Measurements from ENCODE around the gene VPS9D1.
A peak's percentile ranks its signal among the peaks of the same experiment; 100 is the strongest.
"Not testable (repeated sequence)": the region's sequence is repeated elsewhere in the genome, so short reads cannot be mapped to it uniquely, and the experiment has no call there.

Gene VPS9D1

DNA sequence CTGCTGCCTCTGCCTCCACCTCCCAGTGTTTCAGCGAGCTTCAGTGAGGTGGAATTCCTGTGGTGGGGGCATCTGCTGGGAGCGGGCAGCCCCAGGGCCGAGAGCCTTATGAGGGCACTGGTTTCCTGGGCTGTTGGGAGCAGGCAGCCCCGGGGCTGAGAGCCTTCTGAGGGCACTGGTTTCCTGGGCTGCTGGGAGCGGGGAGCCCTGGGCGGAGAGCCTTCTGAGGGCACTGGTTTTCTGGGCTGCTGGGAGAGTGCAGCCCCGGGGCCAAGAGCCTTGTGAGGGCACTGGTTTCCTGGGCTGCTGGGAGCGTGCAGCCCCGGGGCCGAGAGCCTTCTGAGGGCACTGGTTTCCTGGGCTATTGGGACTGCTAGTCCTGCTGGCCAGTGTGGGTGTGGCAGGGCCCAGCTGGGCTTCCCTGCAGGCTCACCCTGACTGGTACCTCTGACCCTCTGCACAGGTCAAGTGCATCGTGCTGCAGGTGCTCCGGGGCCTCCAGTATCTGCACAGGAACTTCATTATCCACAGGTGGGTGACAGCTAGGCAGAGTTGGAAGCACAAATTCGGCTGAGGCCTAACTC is 28.6 kb downstream of the VPS9D1 start:
- no peak for DNase-seq

DNA sequence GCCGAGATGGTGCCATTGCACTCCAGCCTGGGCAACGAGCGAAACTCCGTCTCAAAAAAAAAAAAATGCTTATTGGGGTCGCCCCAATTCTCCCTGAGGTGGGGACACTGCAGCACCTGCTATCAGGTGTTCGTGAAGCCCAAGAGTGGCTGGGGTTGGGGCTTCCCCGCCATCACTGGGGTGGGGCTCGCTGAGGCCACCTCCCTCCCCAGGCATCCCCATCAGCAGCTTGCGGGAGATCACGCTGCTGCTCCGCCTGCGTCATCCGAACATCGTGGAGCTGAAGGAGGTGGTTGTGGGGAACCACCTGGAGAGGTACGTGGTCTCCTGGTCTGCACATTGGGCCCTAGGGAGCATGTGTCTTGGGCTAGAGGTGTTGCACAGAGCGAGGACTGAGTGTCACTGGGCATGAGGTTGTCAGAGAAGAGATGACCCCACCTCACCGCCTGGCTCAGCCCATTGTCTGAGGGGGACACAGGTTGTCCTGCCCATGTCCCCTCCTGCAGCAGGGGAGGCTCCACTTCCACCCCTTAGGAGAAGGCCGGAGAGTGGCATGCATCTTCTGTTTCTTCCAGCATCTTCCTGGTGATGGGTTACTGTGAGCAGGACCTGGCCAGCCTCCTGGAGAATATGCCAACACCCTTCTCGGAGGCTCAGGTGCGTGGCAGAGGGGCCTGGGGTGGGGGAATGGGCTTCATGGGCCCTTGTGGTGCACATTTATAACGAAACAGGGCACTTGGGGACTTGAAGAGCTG is 29.3 kb downstream of the VPS9D1 start:
- no peak for DNase-seq

DNA sequence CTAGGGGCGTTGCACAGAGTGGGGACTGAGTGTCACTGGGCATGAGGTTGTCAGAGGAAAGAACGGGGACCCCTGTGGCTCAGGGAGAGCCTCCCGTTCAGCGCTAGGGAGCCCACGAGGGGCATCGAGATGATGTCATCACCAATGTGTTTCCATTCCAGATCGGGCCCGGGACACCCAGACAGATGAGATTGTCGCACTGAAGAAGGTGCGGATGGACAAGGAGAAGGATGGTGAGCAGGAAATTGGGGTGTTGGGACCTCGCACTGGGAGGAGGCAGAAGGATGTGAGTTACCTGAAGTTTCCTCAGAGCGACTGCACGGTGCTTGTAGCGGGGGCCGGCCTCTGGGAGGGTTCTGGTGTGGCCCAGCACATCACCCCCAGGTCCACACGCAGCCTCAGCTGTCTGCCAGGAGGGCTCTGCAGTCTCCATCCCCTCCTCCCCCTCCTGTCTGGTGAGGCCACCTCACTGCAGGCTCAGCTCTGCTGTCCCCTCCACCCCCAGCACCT is 30.3 kb downstream of the VPS9D1 start:
- no peak for DNase-seq

DNA sequence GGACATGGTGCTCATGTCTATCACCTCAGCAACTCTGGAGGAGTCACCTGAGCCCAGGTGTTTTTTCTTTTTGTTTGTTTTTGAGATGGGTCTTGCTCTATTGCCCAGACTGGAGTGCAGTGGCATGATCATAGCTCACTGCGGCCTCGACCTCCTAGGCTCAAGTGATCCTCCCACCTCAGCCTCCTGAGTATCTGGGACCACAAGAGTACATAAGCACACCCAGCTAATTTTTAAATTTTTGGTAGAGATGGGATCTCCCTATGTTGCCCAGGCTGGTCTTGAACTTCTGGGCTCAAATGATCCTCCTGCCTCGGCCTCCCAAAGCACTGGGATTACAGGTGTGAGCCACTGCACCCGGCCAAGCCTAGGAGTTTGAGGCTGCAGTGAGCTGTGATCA is 31.1 kb downstream of the VPS9D1 start:
- DNase-seq, result not testable (repeated sequence)

DNA sequence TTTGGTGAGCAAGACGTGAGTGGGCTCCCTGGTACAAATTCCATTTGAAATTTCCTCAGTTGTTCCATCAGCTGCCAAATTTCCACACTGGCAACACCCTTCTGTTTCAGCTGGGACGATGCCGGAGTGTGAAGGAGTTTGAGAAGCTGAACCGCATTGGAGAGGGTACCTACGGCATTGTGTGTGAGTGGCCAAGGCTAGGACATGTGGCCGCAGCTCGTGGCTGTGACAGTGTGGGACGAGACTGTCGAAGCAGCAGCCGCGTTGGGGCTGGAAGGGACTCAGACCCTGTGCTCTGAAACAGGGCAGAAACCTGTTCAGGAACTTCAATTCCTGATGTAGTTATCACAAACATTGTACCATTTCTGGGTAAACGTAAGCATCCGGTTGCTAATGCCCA is 31.6 kb downstream of the VPS9D1 start:
- no peak for DNase-seq

DNA sequence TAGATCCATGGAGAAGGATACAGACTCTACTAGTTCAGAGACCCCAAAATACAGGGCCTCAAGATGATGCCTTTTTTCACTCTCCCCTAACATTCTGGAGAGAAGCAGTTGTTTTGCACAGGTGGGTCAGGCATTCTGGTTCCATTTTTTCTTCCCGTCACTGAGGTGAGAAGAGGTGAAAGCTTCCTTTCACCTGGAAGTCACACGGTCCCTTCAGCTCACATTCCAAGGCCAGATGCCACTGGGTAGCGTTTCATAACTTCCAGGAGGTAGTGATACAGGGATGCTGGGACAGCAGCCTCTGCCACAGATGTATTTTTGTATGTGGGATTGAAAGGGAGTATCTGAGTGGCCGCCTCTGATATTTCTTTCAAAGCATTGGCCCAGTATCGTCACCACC is 32.3 kb downstream of the VPS9D1 start:
- DNase-seq, result no peak

DNA sequence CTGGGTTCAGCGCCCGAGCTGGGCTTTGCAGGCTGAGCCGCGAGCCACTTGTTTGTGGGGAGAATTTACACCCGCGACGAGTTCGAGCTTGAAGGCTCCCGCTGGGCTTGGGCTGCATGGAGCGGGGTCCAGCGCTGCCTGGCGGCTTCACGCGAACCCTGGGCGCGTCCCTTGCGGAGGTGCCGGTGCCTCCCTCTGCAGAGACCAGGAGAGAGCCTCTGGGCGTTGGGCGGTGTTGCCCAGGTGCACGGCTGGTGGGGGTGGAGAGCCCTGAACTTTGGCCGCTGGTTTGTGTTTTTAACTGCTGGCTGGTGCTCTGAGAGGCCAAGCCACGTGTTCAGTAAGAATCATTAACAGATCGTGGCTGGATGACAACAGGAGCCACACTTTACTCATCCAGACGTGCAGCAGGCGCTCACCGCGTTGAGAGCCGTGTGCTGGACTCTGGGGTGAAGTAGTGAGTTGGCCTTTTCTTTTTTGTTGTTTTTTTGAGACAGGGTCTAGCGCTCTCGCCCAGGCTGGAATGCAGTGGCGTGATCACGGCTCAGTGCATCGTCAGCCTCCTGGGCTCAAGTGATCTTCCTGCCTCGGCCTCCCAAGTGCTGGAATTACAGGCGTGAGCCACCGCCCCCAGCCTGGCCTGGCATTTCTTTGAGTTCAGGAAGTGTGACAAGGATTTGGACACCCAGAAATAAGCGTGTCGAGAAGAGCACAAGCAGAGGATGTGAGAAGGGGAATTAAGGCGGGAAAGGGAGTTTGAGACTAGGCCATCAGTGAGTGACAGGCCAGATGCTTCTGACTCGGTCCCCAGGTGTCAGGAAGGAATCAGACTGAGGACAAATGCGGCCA is 33.4 kb downstream of the VPS9D1 start:
- DNase-seq, result peak in 1 of 2 experiments; percentile 60

DNA sequence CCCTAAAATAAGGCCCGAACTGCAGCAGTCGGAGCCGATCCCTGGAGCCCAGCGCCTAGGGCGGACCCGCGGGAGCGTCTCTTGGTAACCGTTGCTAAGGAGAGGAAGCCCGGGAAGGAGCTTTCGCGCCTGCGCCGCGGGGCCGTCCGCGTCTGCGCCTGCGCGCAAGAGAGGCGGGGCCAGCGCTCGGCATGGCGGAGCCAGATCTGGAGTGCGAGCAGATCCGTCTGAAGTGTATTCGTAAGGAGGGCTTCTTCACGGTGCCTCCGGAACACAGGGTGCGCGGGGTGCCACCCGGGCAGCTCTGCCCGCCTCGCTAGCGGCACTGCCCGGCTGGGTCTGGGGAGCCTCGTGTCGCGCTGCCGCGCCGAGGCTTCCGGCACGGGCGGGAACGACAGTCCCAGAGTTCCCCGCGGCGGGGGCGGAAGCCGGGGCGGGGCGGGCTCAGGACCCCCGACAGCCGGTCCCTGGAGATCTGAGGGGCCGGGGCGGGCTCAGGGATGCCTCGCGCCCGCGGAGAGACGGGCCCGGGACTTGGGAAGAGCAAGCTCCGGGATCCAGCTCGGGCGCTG is 34.1 kb downstream of the VPS9D1 start, which contains the start of gene CDK10:
Gene CDK10 (plus strand): TSS at position 170 of the 572 bp plus-strand sequence. CDS start 22 bp downstream, at position 192.
- DNase-seq, result peak; percentile 89 to 95

DNA sequence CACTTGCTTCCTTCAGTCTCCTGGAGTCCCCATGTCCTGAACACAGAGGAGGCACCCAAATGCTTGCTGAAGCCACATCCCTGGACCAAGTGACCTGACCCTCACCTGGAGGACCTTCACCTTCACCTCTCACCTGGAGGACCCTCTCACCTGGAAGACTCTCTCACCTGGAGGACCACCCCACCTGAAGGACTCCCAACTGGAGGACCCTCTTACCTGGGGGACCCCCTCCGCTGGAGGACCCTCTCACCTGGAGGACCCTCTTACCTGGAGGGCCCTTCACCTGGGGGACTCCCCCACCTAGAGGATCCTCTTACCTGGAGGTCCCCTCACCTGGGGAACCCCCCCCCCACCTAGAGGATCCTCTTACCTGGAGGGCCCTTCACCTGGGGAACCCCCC is 34.8 kb downstream of the VPS9D1 start:
- DNase-seq, result no peak

DNA sequence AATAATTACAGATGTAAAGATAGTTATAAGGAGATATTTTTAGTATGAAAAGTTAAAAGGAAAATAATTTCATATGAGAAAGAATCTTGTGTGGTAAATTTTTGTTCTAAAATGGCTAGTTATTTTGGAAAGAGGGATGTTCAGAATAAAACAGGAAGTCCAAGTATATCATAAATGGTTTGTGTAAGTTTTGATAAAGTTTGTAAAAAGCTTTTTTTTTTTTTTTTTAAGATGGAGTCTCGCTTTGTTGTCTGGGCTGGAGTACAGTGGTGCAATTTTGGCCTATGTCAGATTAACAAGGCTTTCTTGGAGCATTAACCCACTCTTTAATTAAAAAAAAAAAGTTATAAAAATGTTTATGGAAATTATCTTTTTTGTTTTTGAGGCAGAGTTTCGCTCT is 42.4 kb downstream of the VPS9D1 start:
- no peak for DNase-seq

DNA sequence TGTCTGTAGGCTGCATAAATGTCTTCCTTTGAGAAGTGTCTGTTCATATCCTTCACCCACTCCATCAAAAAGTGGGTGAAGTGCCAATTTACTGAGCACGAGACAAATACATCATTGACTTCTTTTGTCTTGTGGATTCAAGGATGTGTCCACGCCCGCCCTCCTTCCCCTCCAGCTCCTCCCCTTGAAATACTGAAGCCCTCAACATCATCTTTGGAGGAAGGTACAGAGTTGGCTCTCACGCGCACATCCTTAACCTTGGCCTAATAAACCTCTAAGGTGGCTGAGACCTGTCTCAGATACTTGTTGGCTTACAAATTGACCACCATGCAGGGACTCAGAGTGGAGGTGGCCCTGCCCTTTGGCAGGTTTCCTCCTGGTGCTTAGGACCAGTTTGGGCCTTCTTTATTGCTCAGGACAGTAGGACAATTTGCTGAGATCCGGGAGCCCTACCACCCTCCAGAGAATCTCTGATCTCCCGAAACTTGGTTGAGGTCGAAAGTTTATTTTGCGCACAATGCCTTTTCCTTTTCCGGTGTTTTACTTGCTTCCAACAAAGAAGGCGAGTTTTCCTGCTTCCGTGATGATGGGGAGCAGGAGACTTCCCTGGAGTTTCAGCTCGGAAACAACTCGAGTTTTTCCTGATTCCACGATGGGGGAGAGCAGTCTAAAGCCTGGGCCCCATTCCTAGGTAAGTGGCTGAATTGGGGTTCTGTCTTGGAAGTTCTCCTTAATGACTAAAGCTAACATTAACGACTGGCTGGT is 48.3 kb downstream of the VPS9D1 start:
- DNase-seq, result no peak

DNA sequence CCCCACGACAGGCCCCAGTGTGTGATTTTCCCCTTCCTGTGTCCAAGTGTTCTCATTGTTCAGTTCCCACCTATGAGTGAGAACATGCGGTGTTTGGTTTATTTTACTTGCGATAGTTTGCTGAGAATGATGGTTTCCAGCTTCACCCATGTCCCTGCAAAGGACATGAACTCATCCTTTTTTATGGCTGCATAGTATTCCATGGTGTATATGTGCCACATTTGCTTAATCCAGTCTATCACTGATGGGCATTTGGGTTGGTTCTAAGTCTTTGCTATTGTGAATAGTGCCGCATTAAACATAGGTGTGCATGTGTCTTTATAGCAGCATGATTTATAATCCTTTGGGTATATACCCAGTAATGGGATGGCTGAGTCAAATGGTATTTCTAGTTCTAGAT is 49.1 kb downstream of the VPS9D1 start:
- not testable (repeated sequence) for DNase-seq

DNA sequence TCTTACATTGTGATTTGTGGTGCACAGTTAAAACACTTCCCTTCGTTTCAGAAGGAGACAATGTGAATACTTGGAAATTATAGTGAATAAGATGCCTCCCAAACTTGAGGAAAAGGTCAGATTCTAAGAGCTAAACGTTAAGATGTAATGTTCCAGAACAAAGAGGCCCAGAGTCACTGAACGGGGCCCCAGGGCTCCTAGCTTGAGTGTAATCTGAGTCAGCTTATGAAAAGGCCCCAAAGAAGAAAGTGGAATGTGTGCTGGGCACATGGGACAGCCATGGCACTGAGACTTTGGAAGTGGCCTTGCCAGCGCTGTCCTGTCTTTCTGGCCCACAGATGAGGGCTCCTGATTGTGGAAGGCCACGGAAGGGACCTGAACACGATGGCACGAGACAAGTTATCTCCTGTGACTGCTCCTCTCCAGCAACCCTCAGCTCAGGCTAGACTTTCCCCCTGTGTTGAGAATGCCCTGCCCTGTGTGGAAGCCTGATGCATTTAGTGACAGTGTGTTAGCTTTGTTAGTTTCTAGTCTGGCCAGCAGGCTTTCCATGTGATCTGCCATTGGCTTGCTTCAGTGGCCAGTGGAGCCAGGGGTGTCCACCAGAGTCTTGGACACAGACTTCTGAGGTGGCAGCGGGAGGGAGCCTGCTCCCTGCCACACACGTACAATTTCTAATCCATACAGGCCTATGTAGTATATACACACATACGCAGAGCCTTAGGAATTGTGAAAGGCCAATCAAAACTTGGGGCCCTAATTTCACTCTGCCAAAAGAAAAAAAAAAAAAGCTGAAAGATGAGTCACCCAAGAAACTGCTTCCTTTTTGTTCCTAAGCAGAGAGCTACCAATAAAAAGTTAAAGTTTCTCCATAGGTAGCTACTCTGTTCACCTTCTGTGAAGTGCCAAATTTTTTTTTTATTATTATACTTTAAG is 49.9 kb downstream of the VPS9D1 start:
- no peak for DNase-seq

DNA sequence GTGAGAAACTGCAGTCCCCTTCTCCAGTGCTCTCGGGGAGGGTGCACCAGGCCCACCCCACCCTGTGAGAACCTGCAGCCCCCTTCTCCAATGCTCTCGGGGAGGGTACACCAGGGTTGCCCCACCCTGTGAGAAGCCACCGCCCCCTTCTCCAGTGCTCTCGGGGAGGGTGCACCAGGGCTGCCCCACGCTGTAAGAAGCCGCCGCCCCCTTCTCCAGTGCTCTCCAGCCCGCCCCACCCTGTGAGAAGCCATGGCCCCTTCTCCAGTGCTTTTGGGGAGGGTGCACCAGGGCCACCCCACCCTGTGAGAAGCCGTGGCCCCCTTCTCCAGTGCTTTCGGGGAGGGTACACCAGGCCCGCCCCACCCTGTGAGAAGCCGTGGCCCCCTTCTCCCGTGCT is 50.9 kb downstream of the VPS9D1 start:
- DNase-seq, result no peak

DNA sequence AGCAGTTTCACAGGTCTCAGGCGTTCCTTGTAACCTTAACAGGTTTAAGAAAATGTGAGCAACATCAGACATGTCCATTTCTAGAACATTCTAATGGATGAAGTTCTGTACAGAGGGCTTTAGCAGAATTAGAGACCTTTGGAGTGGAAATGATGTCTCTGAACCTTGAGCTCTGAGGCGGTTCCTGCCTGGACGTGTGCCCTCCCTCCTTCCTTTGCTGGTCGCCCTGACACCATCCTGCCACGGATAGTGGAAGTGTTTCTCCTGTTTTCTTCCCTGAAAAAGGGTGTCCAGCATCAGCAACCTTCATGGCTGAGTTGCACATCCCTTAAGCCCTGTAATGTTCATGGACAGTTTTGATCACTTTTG is 51.9 kb downstream of the VPS9D1 start:
- no peak for DNase-seq

DNA sequence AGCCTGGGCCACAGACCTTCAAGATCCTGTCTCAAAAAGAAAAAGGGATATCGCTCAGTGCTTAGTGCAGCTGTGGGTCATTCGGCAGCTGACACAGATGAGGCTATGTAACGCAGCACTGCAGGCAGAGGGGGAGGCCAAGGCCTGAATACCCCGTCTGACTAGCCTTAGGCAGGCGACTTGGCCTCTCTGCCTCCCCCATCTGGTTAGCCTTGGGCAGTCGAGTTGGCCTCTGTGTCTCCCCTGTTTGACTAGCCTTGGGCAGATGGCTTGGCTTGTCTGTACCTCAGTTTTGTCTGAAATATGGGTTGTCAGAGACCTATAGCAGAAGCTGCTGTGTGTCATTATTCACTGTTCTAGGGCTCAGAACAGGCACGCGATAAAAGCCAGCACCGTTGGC is 53.1 kb downstream of the VPS9D1 start:
- DNase-seq, result no peak

DNA sequence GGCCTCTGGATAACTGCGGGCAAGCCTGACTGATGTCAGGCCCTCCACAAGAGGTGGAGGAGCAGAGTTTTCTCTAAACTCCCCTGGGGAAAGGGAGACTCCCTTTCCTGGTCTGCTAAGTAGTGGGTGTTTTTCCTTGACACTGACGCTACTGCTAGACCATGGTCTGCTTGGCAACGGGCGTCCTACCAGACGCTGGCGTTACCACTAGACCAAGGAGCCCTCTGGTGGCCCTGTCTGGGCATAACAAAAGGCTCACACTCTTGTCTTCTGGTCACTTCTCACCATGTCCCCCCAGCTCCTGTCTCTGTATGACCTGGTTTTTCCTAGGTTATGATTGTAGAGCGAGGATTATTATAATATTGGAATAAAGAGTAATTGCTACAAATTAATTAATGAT is 53.7 kb downstream of the VPS9D1 start:
- peak in 1 of 2 experiments; percentile 33 for DNase-seq

DNA sequence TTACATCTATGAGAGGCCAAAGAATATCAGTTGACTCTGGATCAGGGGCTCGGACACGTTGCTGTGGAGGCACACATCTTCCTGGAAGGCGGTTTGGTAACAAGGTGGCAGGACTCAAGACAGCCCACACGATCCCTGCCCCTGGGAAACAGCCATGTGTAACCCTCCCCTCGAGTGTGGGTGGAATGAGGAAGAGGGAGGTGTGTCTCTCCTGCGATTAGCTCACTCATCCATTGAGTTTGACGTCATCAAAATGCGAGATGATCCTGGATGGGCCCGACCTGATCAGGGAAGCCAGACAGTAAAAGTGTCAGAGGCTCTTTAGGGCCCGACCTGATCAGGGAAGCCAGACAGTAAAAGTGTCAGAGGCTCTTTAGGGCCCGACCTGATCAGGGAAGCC is 56.5 kb downstream of the VPS9D1 start:
- not testable (repeated sequence) for DNase-seq

DNA sequence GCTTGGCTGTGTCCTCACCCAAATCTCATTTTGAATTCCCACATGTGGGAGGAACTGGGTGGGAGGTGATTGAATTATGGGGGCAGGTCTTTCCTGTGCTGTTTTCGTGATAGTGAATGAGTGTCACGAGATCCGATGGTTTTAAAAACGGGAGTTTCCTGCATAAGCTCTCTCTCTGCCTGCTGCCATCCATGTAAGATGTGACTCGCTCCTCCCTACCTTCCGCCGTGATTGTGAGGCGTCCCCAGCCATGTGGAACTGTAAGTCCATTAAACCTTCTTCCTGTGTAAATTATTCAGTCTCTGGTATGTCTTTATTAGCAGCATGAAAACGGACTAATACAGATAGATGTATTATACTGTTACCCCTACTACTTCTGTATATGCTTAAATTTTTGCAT is 59.5 kb downstream of the VPS9D1 start:
- no peak for DNase-seq

DNA sequence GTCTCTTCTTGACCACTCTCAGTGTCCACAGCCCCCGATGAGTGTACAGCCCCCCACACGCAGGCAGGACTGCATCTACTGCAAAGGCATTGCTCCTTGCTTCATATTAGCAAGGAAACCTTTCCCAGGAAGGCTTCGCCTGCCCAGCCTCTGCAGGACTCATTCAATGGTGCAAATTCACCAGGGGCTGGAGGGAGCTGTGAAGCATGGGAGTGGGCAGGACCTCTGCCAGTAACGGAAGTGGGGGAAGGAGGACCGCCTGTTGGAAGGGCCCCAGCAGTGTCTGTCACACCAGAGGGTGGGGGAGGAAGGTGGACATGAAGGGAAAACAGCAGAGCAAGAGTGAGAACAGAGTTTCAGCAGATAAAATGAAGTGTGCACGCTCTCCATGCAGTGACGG is 60.6 kb downstream of the VPS9D1 start:
- no peak for DNase-seq

DNA sequence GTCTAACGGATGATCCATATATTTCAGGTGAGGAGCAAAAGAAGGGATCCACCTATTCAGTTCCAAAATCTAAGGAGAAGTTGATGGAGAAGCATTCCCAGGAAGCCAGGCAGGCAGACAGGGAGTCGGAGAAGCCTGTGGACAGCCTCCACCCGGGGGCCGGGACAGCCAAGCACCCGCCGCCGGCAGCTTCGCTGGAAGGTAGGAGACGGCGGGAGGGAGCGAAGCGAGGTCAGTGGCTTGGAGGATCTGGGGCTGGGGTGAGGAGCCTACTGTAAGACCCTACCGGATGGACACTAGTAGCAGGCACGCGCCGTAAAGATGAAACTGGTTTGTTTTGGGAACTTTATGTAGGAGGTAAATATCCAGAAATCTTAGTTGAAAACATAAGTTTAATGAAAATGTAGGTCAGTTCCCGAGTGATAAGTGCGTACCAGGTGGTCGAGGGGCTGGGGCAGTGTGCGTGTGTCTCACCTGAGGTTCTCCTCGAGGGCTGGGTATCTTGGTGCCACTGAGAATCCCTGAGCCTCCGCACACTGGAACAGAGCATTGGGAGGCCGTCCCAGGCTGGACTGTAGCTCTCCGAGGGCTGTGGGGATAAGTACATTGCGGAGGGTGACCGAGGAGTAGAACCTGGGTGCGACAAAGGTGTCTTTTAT is 62.3 kb downstream of the VPS9D1 start:
- no peak for DNase-seq

All from NCI-H524 (cell line).